A549 (cell line): ENCODE measurements around the gene ABI3BP.

Experiments
- CEBPB ChIP-seq, 2 experiments: fragments of >200 bp in 1 of 2; sonication (Bioruptor Twin) in 1 of 2; formaldehyde crosslinking in 1 of 2; IDR thresholded peaks; 2 replicates each; pipeline ENCODE4 v1.6.1; 2012 to 2016
- KDM1A ChIP-seq: fragments of 200-600 bp; sonication (generic); IDR thresholded peaks from 2 replicates; pipeline ENCODE4 v1.6.1; 2016; ENCODE audit warnings: low read depth, mild to moderate bottlenecking

DNA sequence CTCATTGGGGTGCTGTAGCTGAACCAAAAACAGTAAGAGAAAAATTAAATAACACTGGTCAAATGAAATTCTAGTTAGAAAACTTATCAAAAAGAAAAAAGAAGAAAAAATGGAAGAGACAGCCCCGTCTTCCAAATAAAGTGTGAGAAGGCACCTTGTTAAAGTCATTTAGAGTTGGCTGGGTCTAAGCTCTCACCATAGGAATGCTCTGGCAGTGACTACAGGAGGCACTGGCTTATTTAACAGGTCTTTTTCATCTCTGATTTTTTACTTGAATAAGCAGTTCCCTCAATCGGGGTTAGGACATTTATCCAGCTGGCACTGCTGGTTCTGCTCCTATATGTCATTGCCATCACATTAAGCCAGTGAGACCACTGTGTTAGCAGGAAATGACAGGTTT lies 1.6 kb upstream of the ABI3BP start:
- TF ChIP-seq CEBPB (IDR thresholded peaks at IDR 0.05), result no peak
- TF ChIP-seq KDM1A, result no peak
